ENCODE measurements around the gene DAZL. TPM values are rescaled to one million over a fixed set of nuclear protein-coding genes. Genes with fewer than 3 reads are reported as not detected.

Gene DAZL
- polyA plus RNA-seq, 1 donor from 2014 or later = not detected

- H3K27ac Mint-ChIP-seq = no peak overlapping the region
- H3K4me1 Mint-ChIP-seq = no peaks in the 10 kb centered on the region
- no peak overlapping the region for H3K4me3 Mint-ChIP-seq
- H3K36me3 Mint-ChIP-seq = no peaks in the 10 kb centered on the region
- H3K9me3 Mint-ChIP-seq = no peaks in the 10 kb centered on the region
- peaks cover 20% of the 10 kb centered on the region for H3K27me3 Mint-ChIP-seq
Observed at GRCh38 chr3:16536996-16537395, 68.2 kb downstream of the DAZL start.

Other genes with a start within 250 kb of the DAZL start
- 43.1 TPM for gene RFTN1, start 91.7 kb downstream of the DAZL start, polyA plus RNA-seq

Data from IgD-negative memory B cell (primary cell).